Stomach (tissue), 9 donors: Measurements from ENCODE around the gene CEP290. TPM values are rescaled to one million over a fixed set of nuclear protein-coding genes. Genes with fewer than 3 reads are reported as not detected.

ENCODE experiments used
- DNase-seq, 2 donors: peaks; one replicate each; pipeline versions ENCODE4 v3.0.0 to v3.0.0-alpha.2; 2013 to 2019
- H3K27ac ChIP-seq, 5 donors: fragments of 200-600 bp in 4 of 5; sonication (generic) in 4 of 5; one replicate each; pipeline ENCODE4 v1.5.1; 2013 to 2019; ENCODE audit warnings: mild to moderate bottlenecking in 1 of 5, moderate library complexity in 1 of 5
- H3K27me3 ChIP-seq, 3 donors: fragments of 200-600 bp; sonication (generic); one replicate each; pipeline ENCODE4 v1.5.1; 2017 to 2019; ENCODE audit warnings: mixed run types in 1 of 3
- H3K36me3 ChIP-seq, 4 donors: fragments of 200-600 bp; sonication (generic); 1 replicate in 3 of 4; 2 replicates in 1 of 4; pipeline ENCODE4 v1.5.1; 2016 to 2019
- H3K4me1 ChIP-seq, 4 donors: fragments of 200-600 bp; sonication (generic); one replicate each; pipeline ENCODE4 v1.5.1; 2016 to 2019
- H3K4me3 ChIP-seq, 4 donors: fragments of 200-600 bp; sonication (generic) in 3 of 4; one replicate each; pipeline ENCODE4 v1.5.1; 2016 to 2019; ENCODE audit warnings: mild to moderate bottlenecking in 1 of 4
- H3K9me3 ChIP-seq, 4 donors: fragments of 200-600 bp; sonication (generic); one replicate each; pipeline ENCODE4 v1.5.1; 2016 to 2019
- CTCF ChIP-seq, 7 experiments: fragments of 450-650 bp in 4 of 7; fragments of 200-600 bp in 3 of 7; sonication (generic) in 3 of 7; IDR thresholded peaks; one replicate each; pipeline ENCODE4 v1.5.1; 2016 to 2019; ENCODE audit warnings: antibody characterized with exemption in 7 of 7, control low read depth in 2 of 7, mild to moderate bottlenecking in 1 of 7
- EP300 ChIP-seq: sonication (generic); formaldehyde crosslinking; IDR thresholded peaks from one replicate; pipeline ENCODE4 v1.6.1; 2017; ENCODE audit warnings: antibody characterized with exemption
- POLR2A ChIP-seq, 4 donors: fragments of 450-650 bp; IDR thresholded peaks; one replicate each; pipeline ENCODE4 v1.6.1; 2016; ENCODE audit warnings: antibody characterized with exemption in 4 of 4, control low read depth in 2 of 4, mild to moderate bottlenecking in 1 of 4, moderate library complexity in 1 of 4
- POLR2AphosphoS5 ChIP-seq, 3 donors: sonication (generic); formaldehyde crosslinking; IDR thresholded peaks; one replicate each; pipeline ENCODE4 v1.6.1; 2016; ENCODE audit warnings: antibody characterized with exemption in 3 of 3
- WGBS, 5 donors: extraction: QIAGEN DNeasy Blood & Tissue Kit in 3 of 5; methylation state at CpG; one replicate each; pipeline versions ENCODE4 v1.1.5 to v1.1.7; 2013 to 2018; 5-methylcytosine and 5-hydroxymethylcytosine counted together
- intact Hi-C: fragments of 100-400 bp; cut with DNase I; formaldehyde crosslinking; loops from one replicate; pipeline ENCODE4 v1.15.1; 2023; ENCODE audit warnings: low total_unique reads
- polyA plus RNA-seq, 3 donors: library from polyadenylated mRNA; stranded (reverse); fragments of 200-250 nt; gene quantifications; one replicate each; pipeline ENCODE4 v1.2.3, GENCODE V29; 2013
- total RNA-seq, 5 donors: library from RNA; depleted of rRNA; stranded (reverse); fragments of >200 nt; gene quantifications; one replicate each; pipeline versions ENCODE4 v1.1.0 to v1.2.3, GENCODE V29; 2014 to 2016
- donor health status: healthy with polysubstance abuse.
- donor health status: Bipolar disorder and iron deficiency.
- donor health status: healthy.

Gene CEP290
- total and polyA plus RNA-seq, 8 donors = 2.9 to 109 (median 25.4) TPM

GRCh38 chr12:88026196-88026595 is 115.7 kb downstream of the CEP290 start:
- intact Hi-C loops = no loop called here
- H3K9me3 ChIP-seq = no peaks in the 10 kb centered on the region
- 73 to 88% (median 82%) methylated on average over 1 of the region's 1 CpG for WGBS, 5 donors
- TF ChIP-seq POLR2A (IDR thresholded peaks at IDR 0.05) (no peak), EP300 (no peak), CTCF (IDR thresholded peaks at IDR 0.05) (no peak), POLR2AphosphoS5 (IDR thresholded peaks at IDR 0.05) (no peak)
- H3K27me3 ChIP-seq = no peaks in the 10 kb centered on the region
- H3K27ac ChIP-seq = no peak overlapping the region
- no peaks in the 10 kb centered on the region for H3K36me3 ChIP-seq
- no peaks in the 10 kb centered on the region for H3K4me1 ChIP-seq
- no peak overlapping the region for H3K4me3 ChIP-seq
- no peak for DNase-seq

- 69 to 76% (median 74%) methylated on average over 2 to 3 of the region's 3 CpGs for WGBS, 5 donors
- intact Hi-C loops = no loop called here
Measured at GRCh38 chr12:88017964-88018363, 123.9 kb downstream of the CEP290 start.

GRCh38 chr12:88015825-88016224 is 126.1 kb downstream of the CEP290 start:
- TF ChIP-seq POLR2A (IDR thresholded peaks at IDR 0.05) (no peak), EP300 (no peak), CTCF (IDR thresholded peaks at IDR 0.05) (no peak), POLR2AphosphoS5 (IDR thresholded peaks at IDR 0.05) (no peak)
- intact Hi-C loops = no loop called here
- Histone ChIP-seq H3K4me3 (no peak overlapping the region), H3K4me1 (no peaks in the 10 kb centered on the region), H3K9me3 (peaks cover 0 to 20% (median 9%) of the 10 kb centered on the region in 4 donors), H3K36me3 (no peaks in the 10 kb centered on the region), H3K27ac (no peak overlapping the region), H3K27me3 (no peaks in the 10 kb centered on the region)
- WGBS, 5 donors = 6 to 33% (median 20%) methylated on average over 1 of the region's 1 CpG
- no peak for DNase-seq

More at GRCh38 chr12:88017964-88018363, 123.9 kb downstream of the CEP290 start:
- TF ChIP-seq POLR2AphosphoS5 (IDR thresholded peaks at IDR 0.05) (no peak), POLR2A (IDR thresholded peaks at IDR 0.05) (no peak), EP300 (no peak), CTCF (IDR thresholded peaks at IDR 0.05) (no peak)
- Histone ChIP-seq H3K27ac (no peak overlapping the region), H3K4me1 (no peaks in the 10 kb centered on the region), H3K36me3 (no peaks in the 10 kb centered on the region), H3K4me3 (no peak overlapping the region), H3K27me3 (no peaks in the 10 kb centered on the region), H3K9me3 (peaks cover 0 to 20% (median 9%) of the 10 kb centered on the region in 4 donors)
- DNase-seq = no peak

- no peaks in the 10 kb centered on the region for H3K36me3 ChIP-seq
Measured at GRCh38 chr12:88011755-88012154, 130.1 kb downstream of the CEP290 start.

More at GRCh38 chr12:88011755-88012154, 130.1 kb downstream of the CEP290 start:
- Histone ChIP-seq H3K4me3 (no peak overlapping the region), H3K27ac (no peak overlapping the region), H3K4me1 (no peaks in the 10 kb centered on the region), H3K27me3 (no peaks in the 10 kb centered on the region), H3K9me3 (no peaks in the 10 kb centered on the region)
- TF ChIP-seq CTCF (IDR thresholded peaks at IDR 0.05) (no peak), POLR2A (IDR thresholded peaks at IDR 0.05) (no peak), POLR2AphosphoS5 (IDR thresholded peaks at IDR 0.05) (no peak), EP300 (no peak)
- whole genome bisulfite sequencing, 5 donors = 68 to 81% (median 74%) methylated on average over 5 of the region's 5 CpGs
- DNase-seq = no peak
- intact Hi-C loops = no loop called here
